Stimulated activated CD4-positive, alpha-beta T cell treated with anti-CD3 and anti-CD28 coated beads, TNF-alpha, amount 100 ng/mL, for 4 hours (primary cell): ENCODE data around the gene CLDN5.

Experiments
- DNase-seq, 3 experiments: peaks; one replicate each; pipeline ENCODE4 v3.0.0-alpha.2; 2020; ENCODE audit warnings: low read depth in 3 of 3

The CLDN5 gene

GRCh38 chr22:19522190-19522880 lies 1.9 kb downstream of the CLDN5 start:
- no peak for DNase-seq

GRCh38 chr22:19520566-19521305 lies 3.5 kb downstream of the CLDN5 start:
- DNase-seq = no peak

- DNase-seq = no peak
Measured at GRCh38 chr22:19520007-19520406, 4.2 kb downstream of the CLDN5 start.

GRCh38 chr22:19519041-19519926 lies 4.9 kb downstream of the CLDN5 start:
- no peak for DNase-seq

GRCh38 chr22:19518635-19519034 lies 5.6 kb downstream of the CLDN5 start:
- no peak for DNase-seq

GRCh38 chr22:19517919-19518611 lies 6.1 kb downstream of the CLDN5 start:
- no peak for DNase-seq

GRCh38 chr22:19517171-19517500 lies 7.1 kb downstream of the CLDN5 start:
- DNase-seq = no peak

- DNase-seq = no peak
Measured at GRCh38 chr22:19516378-19517170, 7.6 kb downstream of the CLDN5 start.

- no peak for DNase-seq
Measured at GRCh38 chr22:19515654-19516377, 8.4 kb downstream of the CLDN5 start.

GRCh38 chr22:19514831-19515565 lies 9.2 kb downstream of the CLDN5 start:
- DNase-seq = no peak

- no peak for DNase-seq
Measured at GRCh38 chr22:19513823-19514222, 10.4 kb downstream of the CLDN5 start.

- no peak for DNase-seq
Measured at GRCh38 chr22:19510919-19511341, 13.3 kb downstream of the CLDN5 start.

GRCh38 chr22:19509923-19510322 lies 14.3 kb downstream of the CLDN5 start:
- no peak for DNase-seq

GRCh38 chr22:19509191-19509590 lies 15.0 kb downstream of the CLDN5 start:
- no peak for DNase-seq

GRCh38 chr22:19508024-19508776 lies 16.0 kb downstream of the CLDN5 start:
- no peak for DNase-seq

GRCh38 chr22:19507534-19507861 lies 16.7 kb downstream of the CLDN5 start:
- no peak for DNase-seq

GRCh38 chr22:19506212-19506611 lies 18.0 kb downstream of the CLDN5 start:
- DNase-seq = no peak

- DNase-seq = no peak
Measured at GRCh38 chr22:19505735-19506126, 18.5 kb downstream of the CLDN5 start.
